Ovary (tissue), 9 donors: Measurements from ENCODE around the gene CCDC106. TPM values are rescaled to one million over a fixed set of nuclear protein-coding genes. Genes with fewer than 3 reads are reported as not detected.

Experiments
- DNase-seq, 5 donors: peaks; one replicate each; pipeline ENCODE4 v3.0.0-alpha.2; 2019 to 2020
- H3K27ac ChIP-seq, 2 donors: fragments of 200-600 bp; one replicate each; pipeline versions ENCODE4 v1.5.1 to v1.8.0; 2019 to 2022
- H3K27me3 ChIP-seq: fragments of 200-600 bp; one replicate; pipeline ENCODE4 v1.8.0; 2022
- H3K36me3 ChIP-seq: fragments of 200-600 bp; sonication (generic); one replicate; pipeline ENCODE4 v1.5.1; 2019
- H3K4me1 ChIP-seq: one replicate; pipeline ENCODE4 v1.8.1; 2013; ENCODE audit warnings: mild to moderate bottlenecking, moderate library complexity; ENCODE audit not compliant: insufficient read depth
- H3K4me3 ChIP-seq: fragments of 200-600 bp; sonication (generic); one replicate; pipeline ENCODE4 v1.5.1; 2017
- H3K9me3 ChIP-seq, 2 donors: fragments of 200-600 bp in 1 of 2; sonication (generic) in 1 of 2; one replicate each; pipeline versions ENCODE4 v1.5.1 to v1.8.1; 2013 to 2019; ENCODE audit warnings: mild to moderate bottlenecking in 1 of 2, moderate library complexity in 1 of 2
- EP300 ChIP-seq: sonication (generic); formaldehyde crosslinking; IDR thresholded peaks from one replicate; pipeline ENCODE4 v1.6.1; 2017; ENCODE audit warnings: antibody characterized with exemption
- POLR2A ChIP-seq: fragments of 450-650 bp; IDR thresholded peaks from one replicate; pipeline ENCODE4 v1.6.1; 2017; ENCODE audit warnings: antibody characterized with exemption, mild to moderate bottlenecking, moderate library complexity
- WGBS, 3 donors: extraction: QIAGEN DNeasy Blood & Tissue Kit in 1 of 3; methylation state at CpG; one replicate each; pipeline versions ENCODE4 v1.1.5 to v1.1.7; 2013 to 2017; 5-methylcytosine and 5-hydroxymethylcytosine counted together
- intact Hi-C, 4 donors: fragments of 100-400 bp; cut with DNase I; formaldehyde crosslinking; loops; one replicate each; pipeline versions ENCODE4 v1.11.0 to v1.15.1; 2022 to 2023
- polyA plus RNA-seq, 2 donors: library from polyadenylated mRNA; stranded (reverse); fragments of 200-250 nt in 1 of 2; fragments of 350-450 nt in 1 of 2; fragmentation: Illumina TruSeq in 1 of 2; extraction: RNeasy Lipid Tissue Mini Kit (QIAGEN cat#74804) in 1 of 2; gene quantifications; one replicate each; pipeline ENCODE4 v1.2.3, GENCODE V29; 2013 to 2014
- total RNA-seq, 7 donors: library from RNA; depleted of rRNA in 2 of 7; stranded (reverse); fragments of >200 nt in 2 of 7; fragmentation: NEBNext Ultra II Directional in 3 of 7; extraction: Animal tissue kit (Norgen Biotek cat#: 25700) in 3 of 7; gene quantifications; one replicate each; pipeline versions ENCODE4 v1.1.0 to v1.2.4, GENCODE V29; 2016 to 2023
- TF ChIP-seq, protein P1 (sequence below), 3 donors: fragments of 450-650 bp in 2 of 3; fragments of 200-600 bp in 1 of 3; IDR thresholded peaks; one replicate each; pipeline versions ENCODE4 v1.5.1 to v1.8.0; 2016 to 2022; ENCODE audit warnings: antibody characterized with exemption in 3 of 3, mild to moderate bottlenecking in 1 of 3
- donor health status: DM: no; HTN: no; CAD: no; lungs with moderate emphysema.
- donor health status: DM: no; HTN: no; CAD: no.
- donor health status: Bipolar disorder and iron deficiency.
- donor health status: DM: yes; HTN: yes; CAD: no.
- donor health status: DM: no; HTN: no; CAD: no.
- donor health status: DM: yes; HTN: yes; CAD: no.

CCDC106 gene
- total and polyA plus RNA-seq, 9 donors: 3.1 to 20.2 (median 14.5) TPM

GRCh38 chr19:55677572-55678028 lies 29.6 kb downstream of the CCDC106 start:
- intact Hi-C loops: loop anchor here in 2 of 4 donors (10.0 kb wide), 2 partner anchors 563 to 1473 kb away; partner anchors contain the start of genes PPP1R12C (in 1 of the 2) and RPS9 (in 1 of the 2)
- 42 to 59% (median 47%) methylated on average over 6 of the region's 6 CpGs for WGBS, 3 donors
- DNase-seq: no peak
- Histone ChIP-seq H3K4me3 (no peak overlapping the region), H3K9me3 (no peaks in the 10 kb centered on the region), H3K27ac (no peak overlapping the region), H3K36me3 (no peaks in the 10 kb centered on the region), H3K27me3 (no peaks in the 10 kb centered on the region), H3K4me1 (peaks cover 27% of the 10 kb centered on the region)
- TF ChIP-seq POLR2A (no peak), EP300 (no peak)
- TF ChIP-seq, protein P1, sequence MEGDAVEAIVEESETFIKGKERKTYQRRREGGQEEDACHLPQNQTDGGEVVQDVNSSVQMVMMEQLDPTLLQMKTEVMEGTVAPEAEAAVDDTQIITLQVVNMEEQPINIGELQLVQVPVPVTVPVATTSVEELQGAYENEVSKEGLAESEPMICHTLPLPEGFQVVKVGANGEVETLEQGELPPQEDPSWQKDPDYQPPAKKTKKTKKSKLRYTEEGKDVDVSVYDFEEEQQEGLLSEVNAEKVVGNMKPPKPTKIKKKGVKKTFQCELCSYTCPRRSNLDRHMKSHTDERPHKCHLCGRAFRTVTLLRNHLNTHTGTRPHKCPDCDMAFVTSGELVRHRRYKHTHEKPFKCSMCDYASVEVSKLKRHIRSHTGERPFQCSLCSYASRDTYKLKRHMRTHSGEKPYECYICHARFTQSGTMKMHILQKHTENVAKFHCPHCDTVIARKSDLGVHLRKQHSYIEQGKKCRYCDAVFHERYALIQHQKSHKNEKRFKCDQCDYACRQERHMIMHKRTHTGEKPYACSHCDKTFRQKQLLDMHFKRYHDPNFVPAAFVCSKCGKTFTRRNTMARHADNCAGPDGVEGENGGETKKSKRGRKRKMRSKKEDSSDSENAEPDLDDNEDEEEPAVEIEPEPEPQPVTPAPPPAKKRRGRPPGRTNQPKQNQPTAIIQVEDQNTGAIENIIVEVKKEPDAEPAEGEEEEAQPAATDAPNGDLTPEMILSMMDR (IDR thresholded peaks at IDR 0.05): no peak

DNA sequence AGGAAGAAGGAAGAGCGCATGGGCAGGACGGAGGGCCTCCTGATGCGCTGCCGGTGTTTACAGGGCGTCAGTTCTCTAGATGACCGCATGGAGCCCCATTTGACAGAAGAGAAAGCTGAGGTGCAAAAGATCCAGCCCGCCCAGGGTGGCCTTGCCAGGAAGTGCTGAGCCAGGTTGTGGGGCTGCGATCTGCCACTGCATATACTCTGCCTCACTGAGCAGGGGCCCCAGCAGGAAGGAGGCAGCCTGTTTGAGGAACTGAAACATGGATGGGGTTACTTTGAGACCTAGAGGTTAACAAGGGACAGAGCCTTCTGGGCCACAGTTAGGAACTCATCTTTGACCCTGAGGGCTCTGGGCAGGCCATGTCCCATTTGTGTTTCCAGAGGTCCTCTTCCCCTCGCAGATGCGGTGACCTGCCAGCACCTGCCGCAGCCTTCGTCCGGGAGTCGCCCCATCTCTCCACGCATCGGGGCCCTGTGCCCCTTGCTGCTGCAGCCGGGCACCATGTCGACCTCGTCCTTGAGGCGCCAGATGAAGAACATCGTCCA lies 30.2 kb downstream of the CCDC106 start:
- H3K27me3 ChIP-seq: no peaks in the 10 kb centered on the region
- TF ChIP-seq, protein P1 (IDR thresholded peaks at IDR 0.05): no peak
- TF ChIP-seq POLR2A (no peak), EP300 (no peak)
- H3K36me3 ChIP-seq: no peaks in the 10 kb centered on the region
- H3K4me1 ChIP-seq: peaks cover 27% of the 10 kb centered on the region
- H3K27ac ChIP-seq: no peak overlapping the region
- no peak for DNase-seq
- no peak overlapping the region for H3K4me3 ChIP-seq
- no peaks in the 10 kb centered on the region for H3K9me3 ChIP-seq
- WGBS, 3 donors: 79 to 84% (median 82%) methylated on average over 21 of the region's 21 CpGs
- intact Hi-C loops: loop anchor here in 2 of 4 donors (10.0 kb wide), 2 partner anchors 563 to 1473 kb away; partner anchors contain the start of genes PPP1R12C (in 1 of the 2) and RPS9 (in 1 of the 2)

DNA sequence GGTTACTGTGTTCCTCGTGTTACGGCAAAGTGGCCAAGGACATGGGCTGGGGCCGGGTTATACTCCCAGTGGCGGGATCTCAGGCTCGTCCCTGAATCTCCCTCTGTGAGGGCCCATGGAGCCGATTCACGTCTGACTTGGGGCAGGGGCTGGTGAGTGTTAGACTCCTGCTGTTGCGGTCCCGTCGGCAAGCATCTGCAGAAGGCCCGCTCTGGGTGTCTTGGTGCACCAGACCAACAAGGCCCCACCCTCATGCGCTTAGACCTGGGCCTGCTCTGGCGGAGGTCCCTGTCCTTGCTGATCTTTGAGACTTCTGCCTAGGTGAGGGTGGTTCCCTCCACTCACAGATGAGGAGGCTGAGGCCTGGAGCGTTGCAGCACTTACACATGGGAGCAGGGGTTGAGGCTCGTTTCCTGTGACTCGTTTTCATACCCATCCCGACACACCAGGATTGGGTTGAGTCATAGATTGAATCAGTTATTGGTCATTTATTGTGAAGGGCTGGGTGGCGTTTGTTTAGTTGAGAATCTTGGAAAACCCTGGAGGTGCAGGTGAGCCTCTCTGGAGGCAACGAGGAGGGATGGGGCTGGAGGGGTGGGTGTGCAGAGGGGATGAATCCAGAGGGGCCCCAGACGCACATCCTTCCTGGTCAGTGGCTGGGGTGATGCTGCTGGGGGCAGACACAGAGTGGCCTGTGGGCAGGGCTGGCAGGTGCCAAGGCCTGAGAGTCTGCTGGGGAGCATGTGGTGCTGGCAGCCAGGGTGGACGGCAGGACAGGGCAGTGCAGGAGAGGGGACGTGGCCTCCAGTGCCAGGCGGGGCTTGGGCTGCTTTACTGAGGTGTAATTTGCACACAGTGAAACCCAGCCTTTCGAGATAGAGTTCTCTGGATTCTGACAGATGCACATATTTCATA lies 31.6 kb downstream of the CCDC106 start:
- H3K9me3 ChIP-seq: no peaks in the 10 kb centered on the region
- intact Hi-C loops: loop anchor here in 2 of 4 donors (10.0 kb wide), 2 partner anchors 565 to 1475 kb away; partner anchors contain the start of genes PPP1R12C (in 1 of the 2) and RPS9 (in 1 of the 2)
- peaks cover 27% of the 10 kb centered on the region for H3K4me1 ChIP-seq
- no peaks in the 10 kb centered on the region for H3K36me3 ChIP-seq
- H3K27ac ChIP-seq: peak overlapping the region in 1 of 2 donors; percentile 57
- no peak overlapping the region for H3K4me3 ChIP-seq
- 78 to 85% (median 82%) methylated on average over 23 to 24 of the region's 24 CpGs for WGBS, 3 donors
- H3K27me3 ChIP-seq: no peaks in the 10 kb centered on the region
- no peak for DNase-seq
- TF ChIP-seq, protein P1 (IDR thresholded peaks at IDR 0.05): no peak
- no peak for TF ChIP-seq EP300
- no peak for TF ChIP-seq POLR2A

- DNase-seq: peak in 1 of 5 donors; percentile 25
- WGBS, 3 donors: 55 to 74% (median 67%) methylated on average over 20 of the region's 20 CpGs
- peak overlapping the region; percentile 38 to 57 for H3K27ac ChIP-seq
- no peaks in the 10 kb centered on the region for H3K27me3 ChIP-seq
- TF ChIP-seq EP300 (no peak), POLR2A (no peak)
- TF ChIP-seq, protein P1 (IDR thresholded peaks at IDR 0.05): no peak
- H3K4me1 ChIP-seq: peaks cover 27% of the 10 kb centered on the region
- no peaks in the 10 kb centered on the region for H3K36me3 ChIP-seq
- H3K4me3 ChIP-seq: no peak overlapping the region
- intact Hi-C loops: no loop called here
- no peaks in the 10 kb centered on the region for H3K9me3 ChIP-seq
These were observed 32.5 kb downstream of the CCDC106 start for GRCh38 chr19:55680339-55681130.
